Measurements from ENCODE around the gene NAA50. TPM values are rescaled to one million over a fixed set of nuclear protein-coding genes. Genes with fewer than 3 reads are reported as not detected.

Gene NAA50
- total RNA-seq = 152 and 153 TPM in 2 replicates

GRCh38 chr3:113745756-113746547, at the start of gene NAA50:
Gene NAA50 (minus strand): TSS chr3:113746249. CDS start chr3:113745949, 300 bp downstream.

DNA sequence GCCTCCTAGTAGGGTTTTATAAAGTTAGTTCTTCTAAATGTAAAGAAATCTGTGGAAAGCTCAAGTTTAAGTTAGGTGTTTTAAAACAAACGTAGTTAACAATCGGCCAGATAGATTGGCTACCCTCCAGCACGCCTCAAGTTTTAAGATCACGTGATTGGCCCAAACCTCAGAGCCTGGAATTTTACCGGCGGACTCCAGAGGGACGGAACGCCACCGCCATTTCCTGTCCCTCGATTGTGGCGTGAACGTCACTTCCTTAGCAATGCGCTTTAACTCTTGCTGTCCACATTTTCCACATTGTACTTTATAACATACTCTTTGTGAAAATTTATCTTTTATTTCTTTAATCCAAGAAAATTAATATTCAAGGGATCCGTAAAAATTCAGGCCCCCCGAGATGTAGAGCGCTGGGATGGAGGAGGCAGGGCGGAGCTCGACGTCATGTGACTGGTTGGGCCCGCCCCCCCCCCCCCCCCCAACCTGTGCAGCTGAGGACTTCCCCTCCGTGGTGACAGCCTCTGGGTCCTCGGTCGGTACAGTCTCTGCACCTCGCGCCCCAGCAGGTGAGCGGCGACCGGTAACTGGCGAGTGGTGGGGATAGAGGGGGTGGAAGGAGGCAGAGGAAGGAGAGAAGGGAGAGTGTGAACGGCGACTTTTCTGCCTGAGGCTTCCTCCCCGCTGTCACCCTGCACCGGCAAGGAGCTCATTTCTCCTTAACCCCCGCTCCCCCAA, 666 bp upstream of the NAA50 start, which contains the start of gene ATP6V1A:
Gene ATP6V1A (plus strand): TSS at position 488 of the 735 bp plus-strand sequence. CDS start 31,719 bp downstream, outside the sequence.

DNA sequence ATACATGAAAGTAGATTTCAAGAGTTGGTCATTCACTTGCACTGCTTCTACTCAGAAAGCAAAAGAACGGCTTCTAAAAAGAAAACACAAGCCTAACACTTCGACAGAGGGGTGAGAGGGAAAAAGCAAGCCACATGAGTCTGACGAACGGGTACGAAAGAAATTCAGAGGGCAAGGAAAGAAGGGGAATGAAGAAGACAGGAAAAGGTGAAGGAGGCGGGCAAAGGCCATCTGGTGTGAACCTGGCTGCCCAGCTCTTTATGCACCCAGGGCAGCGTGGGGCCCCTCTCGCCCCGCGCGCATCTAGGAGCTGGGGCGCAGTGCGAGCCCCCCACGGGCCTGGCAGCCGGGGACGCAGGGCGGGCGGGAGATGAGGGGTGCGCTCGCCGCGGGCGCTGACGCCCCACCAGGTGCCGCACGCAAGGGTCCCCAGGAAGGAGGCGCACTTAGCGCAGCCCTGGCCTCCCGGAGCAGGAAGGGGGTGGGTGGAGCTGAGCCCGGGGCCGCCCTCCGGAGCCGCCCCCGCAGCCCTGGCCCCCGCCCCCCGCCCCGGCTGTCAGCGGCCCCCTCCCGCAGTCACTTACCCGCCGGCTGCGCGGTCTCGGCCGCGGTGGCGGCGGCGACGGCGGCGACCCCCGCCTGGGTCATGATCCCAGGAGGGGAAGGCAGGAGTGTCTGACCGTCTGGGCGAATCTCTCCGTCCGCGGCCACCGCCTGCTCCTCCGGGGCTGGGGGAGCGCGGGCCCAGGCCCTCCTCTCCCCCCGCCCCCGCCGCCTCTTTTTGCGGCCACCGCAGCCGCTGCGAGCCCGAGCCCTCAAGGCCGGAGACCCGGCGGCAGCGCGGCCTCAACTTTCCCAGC, 50.0 kb downstream of the NAA50 start, which contains the start of gene USF3:
Gene USF3 (minus strand): TSS at position 857 of the 860 bp plus-strand sequence. CDS start 21,764 bp downstream, outside the sequence.

Other genes with a start within 250 kb of the NAA50 start
- gene SPICE1, start 231.1 kb downstream of the NAA50 start, total RNA-seq = 9.5 and 14.5 TPM in 2 replicates
- gene SIDT1, start 213.7 kb downstream of the NAA50 start, total RNA-seq = not detected in 2 replicates
- 4.3 and 5.0 TPM in 2 replicates for gene USF3, start 49.6 kb downstream of the NAA50 start, total RNA-seq
- 28.4 and 35.8 TPM in 2 replicates for gene ATP6V1A, start 786 bp upstream of the NAA50 start, total RNA-seq
- 4.6 and 5.0 TPM in 2 replicates for gene GRAMD1C, start 92.5 kb upstream of the NAA50 start, total RNA-seq
- 0.17 and 0.30 TPM in 2 replicates for gene ZDHHC23, start 201.8 kb upstream of the NAA50 start, total RNA-seq

Data from bronchus fibroblast of lung (primary cell).